GM18909 (cell line): Measurements from ENCODE around the gene GJB3.
"Not testable (repeated sequence)": the region's sequence is repeated elsewhere in the genome, so short reads cannot be mapped to it uniquely, and the experiment has no call there.

Experiments
- ATAC-seq: cut with Tn5 transposase; IDR thresholded peaks from one replicate; pipeline ENCODE4 v1.9.1; 2021; ENCODE audit warnings: mild to moderate bottlenecking; ENCODE audit not compliant: unreplicated experiment, poor library complexity

The GJB3 gene

DNA sequence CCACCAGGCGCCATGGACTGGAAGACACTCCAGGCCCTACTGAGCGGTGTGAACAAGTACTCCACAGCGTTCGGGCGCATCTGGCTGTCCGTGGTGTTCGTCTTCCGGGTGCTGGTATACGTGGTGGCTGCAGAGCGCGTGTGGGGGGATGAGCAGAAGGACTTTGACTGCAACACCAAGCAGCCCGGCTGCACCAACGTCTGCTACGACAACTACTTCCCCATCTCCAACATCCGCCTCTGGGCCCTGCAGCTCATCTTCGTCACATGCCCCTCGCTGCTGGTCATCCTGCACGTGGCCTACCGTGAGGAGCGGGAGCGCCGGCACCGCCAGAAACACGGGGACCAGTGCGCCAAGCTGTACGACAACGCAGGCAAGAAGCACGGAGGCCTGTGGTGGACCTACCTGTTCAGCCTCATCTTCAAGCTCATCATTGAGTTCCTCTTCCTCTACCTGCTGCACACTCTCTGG is 3.8 kb downstream of the GJB3 start:
- no peak for ATAC-seq

DNA sequence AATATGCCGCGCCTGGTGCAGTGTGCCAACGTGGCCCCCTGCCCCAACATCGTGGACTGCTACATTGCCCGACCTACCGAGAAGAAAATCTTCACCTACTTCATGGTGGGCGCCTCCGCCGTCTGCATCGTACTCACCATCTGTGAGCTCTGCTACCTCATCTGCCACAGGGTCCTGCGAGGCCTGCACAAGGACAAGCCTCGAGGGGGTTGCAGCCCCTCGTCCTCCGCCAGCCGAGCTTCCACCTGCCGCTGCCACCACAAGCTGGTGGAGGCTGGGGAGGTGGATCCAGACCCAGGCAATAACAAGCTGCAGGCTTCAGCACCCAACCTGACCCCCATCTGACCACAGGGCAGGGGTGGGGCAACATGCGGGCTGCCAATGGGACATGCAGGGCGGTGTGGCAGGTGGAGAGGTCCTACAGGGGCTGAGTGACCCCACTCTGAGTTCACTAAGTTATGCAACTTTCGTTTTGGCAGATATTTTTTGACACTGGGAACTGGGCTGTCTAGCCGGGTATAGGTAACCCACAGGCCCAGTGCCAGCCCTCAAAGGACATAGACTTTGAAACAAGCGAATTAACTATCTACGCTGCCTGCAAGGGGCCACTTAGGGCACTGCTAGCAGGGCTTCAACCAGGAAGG is 4.3 kb downstream of the GJB3 start:
- ATAC-seq: no peak

DNA sequence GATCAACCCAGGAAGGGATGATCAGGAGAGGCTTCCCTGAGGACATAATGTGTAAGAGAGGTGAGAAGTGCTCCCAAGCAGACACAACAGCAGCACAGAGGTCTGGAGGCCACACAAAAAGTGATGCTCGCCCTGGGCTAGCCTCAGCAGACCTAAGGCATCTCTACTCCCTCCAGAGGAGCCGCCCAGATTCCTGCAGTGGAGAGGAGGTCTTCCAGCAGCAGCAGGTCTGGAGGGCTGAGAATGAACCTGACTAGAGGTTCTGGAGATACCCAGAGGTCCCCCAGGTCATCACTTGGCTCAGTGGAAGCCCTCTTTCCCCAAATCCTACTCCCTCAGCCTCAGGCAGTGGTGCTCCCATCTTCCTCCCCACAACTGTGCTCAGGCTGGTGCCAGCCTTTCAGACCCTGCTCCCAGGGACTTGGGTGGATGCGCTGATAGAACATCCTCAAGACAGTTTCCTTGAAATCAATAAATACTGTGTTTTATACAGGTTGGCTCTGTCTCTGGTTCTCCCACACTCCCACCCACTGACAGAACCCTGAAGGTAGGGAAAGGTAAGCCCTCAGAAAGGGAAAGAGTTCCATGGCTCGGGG is 5.0 kb downstream of the GJB3 start:
- ATAC-seq: no peak

DNA sequence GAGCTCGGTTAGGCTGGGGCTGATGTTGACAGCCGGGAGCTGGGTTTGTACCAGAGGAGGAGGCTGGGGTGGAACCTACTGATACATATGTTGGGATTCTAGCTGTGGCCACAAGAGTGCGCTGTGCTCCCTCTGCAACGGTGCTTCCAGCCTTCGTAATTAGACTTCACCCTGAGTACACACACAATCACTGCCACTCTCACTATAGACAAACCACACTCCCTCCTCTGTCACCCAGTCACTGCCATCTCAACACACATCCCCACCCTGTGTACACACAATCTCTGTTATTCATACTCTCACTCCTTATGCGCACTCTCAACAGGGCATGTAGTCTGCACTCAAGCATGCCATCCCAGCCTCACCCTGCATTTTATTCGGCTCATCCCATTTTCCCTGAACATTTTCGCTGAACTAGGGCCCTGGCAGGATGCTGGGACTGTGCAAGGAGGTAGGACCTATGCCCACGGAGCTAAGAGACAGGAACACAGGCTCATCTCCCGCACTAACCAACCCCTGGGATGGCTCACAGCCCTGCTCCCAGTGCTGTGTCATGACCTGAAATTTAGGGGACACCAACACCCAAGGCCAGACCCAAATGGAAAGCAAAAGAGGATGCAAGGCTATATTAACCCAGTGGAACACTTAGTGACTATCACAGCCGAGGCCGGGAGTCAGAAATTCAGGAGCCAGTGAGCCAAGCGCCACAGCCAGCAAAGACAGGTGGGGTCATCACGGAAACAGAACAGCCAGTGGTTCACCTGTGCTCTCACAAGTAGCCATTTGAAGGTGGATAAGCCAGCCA is 5.7 kb downstream of the GJB3 start:
- ATAC-seq: no peak

DNA sequence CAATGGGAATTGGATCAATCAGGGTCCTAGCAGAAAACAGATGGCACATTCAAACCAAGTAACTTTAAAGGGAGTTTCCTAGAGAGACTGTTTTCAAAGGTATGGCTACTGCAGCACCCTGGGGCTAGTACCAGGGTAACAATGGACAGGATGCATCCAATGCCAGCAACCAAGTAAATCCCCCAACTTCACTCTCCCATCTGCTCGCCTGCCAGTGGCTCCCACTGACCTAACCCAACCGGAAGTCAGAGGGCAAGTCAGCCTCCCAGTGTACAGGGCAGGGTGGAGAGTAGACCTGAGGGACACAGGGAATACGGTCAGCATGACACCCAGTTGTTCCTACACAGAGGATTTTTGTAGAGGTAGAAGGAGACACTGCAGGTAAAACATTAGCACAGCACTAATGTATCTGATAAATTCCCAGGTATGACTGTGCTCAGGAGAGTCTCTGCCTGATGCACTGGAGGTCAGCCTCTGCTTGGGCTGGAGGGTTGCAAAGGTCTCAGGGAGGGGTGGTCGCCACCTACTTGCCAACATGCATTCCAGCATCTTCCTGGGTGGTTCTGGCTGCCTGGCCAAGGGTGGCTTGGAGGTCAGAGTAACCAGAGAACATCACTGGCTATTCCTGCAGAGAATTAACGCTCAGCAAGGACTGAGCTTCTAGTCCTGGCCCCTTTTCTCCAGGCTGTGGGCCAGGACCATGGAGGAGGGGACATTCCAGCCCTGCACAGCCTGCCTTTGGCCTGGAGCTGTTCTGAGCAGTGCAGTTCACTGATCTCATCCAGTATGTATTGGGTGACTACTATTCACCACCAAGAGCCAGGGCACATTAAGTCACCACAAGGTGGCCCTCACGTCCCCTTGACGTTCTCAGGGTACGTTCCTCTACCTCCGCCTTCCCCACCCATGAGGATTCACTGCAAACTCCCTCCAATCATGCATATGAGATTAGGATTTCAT is 6.7 kb downstream of the GJB3 start:
- ATAC-seq: no peak

DNA sequence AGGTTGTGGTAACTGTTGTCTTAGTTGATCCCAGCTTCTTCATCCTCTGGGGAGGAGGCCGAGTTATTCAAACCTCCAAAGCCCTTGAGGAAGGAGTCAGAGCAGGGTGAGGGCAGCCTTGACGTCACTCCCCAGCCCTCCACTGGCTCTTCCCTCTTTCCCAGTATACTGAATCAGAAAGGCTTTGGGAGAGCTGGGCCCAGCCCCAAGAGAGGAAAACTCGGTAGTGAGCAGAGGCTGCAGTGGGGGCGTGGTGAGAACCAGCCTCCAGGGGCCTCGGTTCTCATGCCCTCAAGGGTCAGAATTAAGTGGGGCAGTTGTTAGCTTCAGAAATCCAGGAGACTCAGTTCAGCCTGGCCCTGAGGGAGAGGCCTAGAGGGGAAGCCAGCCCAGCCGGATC is 10.0 kb downstream of the GJB3 start:
- no peak for ATAC-seq

DNA sequence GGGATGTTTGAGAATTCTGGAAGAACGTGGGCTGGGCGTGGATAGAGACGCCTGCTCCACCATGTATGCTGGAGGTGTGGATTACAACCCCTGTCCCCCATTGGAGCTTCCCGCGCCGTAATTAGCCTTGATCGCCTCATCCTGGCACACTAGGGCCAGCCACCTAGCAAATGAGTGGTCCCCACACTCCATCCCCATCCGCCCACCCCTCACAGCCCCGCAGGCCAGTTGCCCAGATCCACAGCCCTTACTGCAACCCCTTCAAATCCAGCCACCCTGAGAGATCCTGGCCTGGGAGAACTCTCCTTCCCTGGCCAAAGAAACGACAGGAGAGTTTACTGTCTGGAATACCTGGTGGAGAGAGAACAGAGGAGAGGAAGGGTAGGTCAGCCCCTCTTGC is 11.4 kb downstream of the GJB3 start:
- no peak for ATAC-seq

DNA sequence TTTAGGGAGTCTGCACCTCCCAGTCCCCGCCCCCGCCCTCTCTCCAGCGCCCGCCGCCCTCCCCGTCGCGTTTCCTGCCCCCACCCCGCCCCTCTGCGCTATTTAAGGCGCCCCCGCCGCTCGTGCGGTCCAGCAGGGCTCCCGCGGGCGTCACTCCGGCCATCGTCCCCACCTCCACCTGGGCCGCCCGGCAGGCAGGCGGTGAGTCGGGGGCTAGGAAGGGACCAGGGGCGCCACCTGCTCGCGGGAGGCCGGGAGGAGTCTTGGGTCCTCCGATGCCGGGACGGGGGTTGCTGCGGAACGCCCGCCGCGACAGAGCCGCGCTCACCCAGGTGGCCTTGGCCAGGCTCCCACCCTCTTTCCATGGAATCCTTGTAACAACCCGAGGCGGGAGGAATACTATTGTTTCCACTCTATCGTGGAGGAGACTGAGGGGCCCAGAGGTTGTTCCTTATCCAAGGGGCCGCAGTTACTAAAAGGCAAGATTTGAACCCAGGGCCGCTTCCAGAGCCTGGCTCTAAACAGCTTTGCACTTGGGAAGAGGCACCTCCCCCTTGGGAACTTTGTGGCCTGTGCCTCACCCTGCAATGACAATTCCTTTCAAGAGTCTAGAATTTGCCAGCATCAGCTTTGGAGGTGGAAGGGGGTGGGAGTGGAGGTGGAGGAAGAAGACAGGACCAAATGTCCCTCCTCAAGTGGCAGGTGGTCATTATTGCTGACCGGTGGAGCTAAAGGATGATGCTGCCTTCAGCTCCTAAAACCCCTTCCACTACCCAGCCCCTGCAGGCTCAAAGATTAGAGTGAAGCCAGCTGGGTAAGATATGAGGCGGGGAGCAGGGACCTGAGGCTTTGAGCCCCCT is 12.1 kb downstream of the GJB3 start, which contains the start of gene GJA4:
Gene GJA4 (plus strand): TSS at position 132 of the 860 bp plus-strand sequence. CDS start 1,215 bp downstream, outside the sequence.
- ATAC-seq: no peak

DNA sequence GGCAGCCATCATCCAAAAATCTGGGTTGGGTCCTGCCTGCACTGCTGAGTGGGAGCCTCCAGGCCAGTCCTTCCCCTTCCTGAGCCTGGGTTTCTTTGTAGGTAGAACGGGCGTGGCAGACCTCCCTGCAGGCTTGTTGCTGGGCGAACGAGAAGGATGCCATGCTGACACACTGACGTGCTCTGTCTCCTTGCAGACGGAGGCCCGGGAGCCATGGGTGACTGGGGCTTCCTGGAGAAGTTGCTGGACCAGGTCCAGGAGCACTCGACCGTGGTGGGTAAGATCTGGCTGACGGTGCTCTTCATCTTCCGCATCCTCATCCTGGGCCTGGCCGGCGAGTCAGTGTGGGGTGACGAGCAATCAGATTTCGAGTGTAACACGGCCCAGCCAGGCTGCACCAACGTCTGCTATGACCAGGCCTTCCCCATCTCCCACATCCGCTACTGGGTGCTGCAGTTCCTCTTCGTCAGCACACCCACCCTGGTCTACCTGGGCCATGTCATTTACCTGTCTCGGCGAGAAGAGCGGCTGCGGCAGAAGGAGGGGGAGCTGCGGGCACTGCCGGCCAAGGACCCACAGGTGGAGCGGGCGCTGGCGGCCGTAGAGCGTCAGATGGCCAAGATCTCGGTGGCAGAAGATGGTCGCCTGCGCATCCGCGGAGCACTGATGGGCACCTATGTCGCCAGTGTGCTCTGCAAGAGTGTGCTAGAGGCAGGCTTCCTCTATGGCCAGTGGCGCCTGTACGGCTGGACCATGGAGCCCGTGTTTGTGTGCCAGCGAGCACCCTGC is 13.2 kb downstream of the GJB3 start:
- no peak for ATAC-seq

DNA sequence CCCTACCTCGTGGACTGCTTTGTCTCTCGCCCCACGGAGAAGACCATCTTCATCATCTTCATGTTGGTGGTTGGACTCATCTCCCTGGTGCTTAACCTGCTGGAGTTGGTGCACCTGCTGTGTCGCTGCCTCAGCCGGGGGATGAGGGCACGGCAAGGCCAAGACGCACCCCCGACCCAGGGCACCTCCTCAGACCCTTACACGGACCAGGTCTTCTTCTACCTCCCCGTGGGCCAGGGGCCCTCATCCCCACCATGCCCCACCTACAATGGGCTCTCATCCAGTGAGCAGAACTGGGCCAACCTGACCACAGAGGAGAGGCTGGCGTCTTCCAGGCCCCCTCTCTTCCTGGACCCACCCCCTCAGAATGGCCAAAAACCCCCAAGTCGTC is 13.8 kb downstream of the GJB3 start:
- ATAC-seq: no peak

DNA sequence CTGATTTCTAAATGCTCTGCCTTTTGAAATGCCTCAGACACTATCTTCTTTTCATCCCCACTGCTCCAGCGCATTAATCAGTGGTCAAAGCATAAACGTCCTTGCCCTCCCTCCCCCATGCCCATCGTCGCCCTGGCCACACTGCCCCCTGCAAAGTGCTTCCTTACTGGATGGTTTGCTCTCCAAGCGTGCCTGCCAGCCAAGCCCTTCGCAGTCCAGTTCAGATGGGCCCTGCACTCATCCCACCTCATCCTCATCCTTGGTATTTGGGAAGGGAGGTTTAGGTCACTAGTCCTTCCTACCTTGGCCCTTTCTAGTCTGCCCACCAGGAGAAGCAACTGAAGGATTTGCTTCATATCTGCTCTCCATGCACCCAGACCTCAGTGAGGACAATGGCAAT is 14.9 kb downstream of the GJB3 start:
- no peak for ATAC-seq

DNA sequence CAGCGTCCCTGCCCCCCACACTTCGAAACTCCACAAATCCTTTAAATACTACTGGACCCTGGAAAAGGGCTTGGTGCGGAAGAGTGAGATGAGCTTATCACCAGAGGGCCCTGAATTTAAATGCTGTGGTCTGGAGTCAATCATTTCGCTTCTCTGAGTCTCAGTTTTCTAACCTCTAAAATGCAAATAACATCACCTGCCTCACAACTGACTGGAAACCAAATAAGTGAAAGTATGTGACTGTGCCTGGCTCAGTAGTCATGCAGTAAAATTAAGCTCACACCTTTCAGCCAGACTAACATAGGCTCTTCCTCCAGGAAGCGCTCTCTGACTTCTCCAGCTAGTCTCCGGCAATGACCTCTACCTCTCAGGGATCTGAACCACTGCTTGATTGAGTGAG is 16.0 kb downstream of the GJB3 start:
- ATAC-seq: no peak

DNA sequence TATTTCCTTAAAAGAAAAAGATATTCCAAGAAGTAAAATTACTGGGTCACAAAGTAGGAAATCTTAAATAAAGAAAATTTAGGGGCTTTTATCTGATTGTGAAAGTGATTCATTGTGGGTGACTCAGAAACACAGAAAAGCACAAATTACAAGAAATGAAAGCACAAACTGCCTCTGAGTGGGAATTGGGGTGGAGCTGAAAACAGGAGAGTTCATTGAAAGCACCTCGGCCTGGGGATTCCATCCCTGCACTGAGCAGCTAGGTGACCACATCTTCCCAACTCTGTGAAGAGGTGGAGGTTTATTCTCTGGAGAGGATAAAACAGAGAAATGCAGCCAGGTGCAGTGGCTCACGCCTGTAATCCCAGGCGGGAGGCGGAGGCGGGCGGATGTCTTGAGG is 19.2 kb downstream of the GJB3 start:
- ATAC-seq: no peak

DNA sequence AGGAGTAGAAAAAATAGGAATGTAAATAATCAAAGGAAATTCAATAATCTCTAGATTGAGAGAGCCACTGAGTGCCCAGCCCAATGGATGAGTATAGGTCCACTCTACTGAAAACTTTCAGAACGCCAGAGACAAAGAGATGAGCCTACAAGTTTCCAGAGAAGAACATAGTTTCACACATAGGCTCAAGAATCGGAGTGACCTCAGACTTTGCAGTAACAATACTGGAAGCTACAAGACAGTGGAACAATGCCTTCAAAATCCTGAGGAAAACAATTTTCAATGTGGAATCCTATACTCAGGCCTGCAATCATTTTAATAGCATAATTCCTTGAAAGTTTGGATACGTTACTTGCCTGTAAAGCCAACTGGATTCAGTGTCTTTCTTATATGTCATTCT is 22.8 kb downstream of the GJB3 start:
- ATAC-seq: no peak

DNA sequence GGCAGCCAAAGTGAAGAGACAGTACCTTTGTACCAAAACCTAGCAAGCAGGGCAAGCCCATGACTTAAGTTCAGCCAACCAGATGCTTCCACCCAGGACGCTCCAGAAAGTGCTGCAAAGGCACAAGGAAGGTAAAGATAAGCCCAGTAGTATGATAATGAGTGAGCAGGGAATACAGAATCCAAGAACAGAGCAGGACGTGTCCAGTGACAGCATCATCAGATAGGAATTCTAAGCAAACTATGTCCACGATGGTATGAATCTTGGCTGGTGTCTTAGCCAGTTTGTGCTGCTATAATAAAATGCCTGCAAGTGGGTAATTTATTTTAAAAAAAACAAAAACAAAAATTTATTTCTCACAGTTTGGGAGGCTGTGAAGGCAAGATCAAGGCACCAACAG is 25.4 kb downstream of the GJB3 start:
- no peak for ATAC-seq

DNA sequence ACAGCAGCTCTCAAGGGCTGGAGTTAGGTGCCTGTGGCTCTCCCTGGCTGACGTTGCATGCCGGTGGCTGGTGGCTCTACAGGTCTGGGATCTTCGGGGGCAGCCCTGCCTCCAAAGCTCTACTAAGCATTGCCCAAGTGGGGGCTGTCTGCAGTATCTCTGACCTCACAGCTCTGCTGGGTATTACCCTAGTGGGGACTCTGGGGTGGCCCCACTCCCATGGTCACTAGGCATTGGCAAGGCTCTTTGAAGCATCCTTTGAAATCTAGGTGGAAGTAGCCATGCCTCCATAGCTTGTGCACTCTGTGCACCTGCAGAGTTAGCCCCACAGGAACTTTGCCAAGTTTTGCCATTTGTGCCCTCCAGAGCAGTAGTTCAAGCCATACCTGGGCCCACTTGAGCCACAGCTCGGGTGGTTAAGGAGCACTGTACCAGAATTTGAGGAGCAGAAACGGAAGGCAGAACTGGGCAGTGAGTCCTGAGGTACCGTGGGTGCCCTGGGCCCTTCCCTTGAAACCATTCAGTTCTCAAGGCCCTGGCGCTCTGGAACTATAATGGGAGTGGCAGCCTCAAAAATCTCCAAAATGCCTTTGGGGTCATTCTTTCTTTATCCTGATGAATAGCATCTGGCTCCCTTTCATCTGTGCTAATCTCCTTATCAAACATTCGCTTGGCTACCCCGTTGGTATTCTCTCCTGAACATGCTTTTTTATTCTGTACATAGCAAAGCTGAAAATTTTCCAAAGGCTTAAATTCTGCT is 27.2 kb downstream of the GJB3 start:
- ATAC-seq: no peak

DNA sequence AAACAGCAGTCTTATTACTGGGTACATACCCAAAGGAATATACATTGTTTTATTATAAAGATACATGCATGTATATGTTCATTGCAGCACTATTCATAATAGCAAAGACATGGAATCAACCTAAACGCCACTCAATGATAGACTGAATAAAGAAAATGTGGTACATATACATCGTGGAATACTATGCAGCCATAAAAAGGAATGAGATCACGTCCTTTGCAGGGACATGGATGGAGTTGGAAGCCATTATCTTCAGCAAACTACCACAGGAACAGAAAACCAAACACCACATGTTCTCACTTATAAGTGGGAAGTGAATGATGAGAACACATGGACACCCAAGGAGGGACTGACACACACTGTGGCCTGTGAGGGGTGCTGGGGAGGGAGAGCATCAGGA is 29.8 kb downstream of the GJB3 start:
- ATAC-seq: not testable (repeated sequence)

DNA sequence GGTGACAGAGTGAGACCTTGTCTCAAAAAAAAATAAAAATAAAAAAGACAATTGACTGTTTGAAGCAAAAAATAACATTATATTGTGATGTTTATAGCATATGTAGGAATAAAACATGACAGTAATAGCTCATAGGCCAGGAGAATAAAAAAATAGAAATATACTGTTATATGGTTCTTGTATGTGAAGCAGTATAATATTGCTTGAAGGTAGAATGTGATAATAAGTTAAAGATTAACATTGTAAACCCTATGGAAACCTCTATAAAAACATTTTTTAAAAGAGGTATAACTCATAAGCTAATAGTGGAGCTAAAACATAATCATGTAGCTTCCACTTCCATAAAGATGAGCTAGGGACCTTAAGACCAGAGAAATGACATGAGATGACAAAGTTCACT is 35.3 kb downstream of the GJB3 start:
- no peak for ATAC-seq
